ENCODE measurements around the gene CLCN7. TPM values are rescaled to one million over a fixed set of nuclear protein-coding genes. Genes with fewer than 3 reads are reported as not detected.

The CLCN7 gene
- total RNA-seq, 1 donor from 2014 or later: 69.9 TPM

- no peak for DNase-seq
Measured at GRCh38 chr16:1401061-1401757, 73.6 kb downstream of the CLCN7 start.

GRCh38 chr16:1398826-1399581 lies 75.8 kb downstream of the CLCN7 start:
- no peak for DNase-seq

DNA sequence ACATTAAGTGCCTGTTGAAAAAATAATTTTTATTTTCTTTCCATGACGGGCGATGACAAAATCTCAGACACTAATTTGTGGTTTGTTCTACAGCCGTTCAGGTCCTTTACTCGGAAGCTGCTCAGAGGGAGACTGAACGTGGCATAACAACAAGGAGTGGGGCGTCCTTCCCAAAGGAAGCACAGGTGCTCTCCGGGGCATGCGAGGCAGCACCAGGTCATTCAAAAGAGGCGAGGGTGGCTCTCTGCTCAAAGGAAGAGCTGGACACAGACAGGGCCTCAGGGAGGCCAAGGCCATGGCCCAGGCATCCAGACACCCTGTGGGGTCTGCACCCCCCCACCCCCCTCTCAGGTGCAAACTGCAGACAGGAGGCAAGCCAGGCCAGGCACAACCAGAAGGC lies 76.5 kb downstream of the CLCN7 start:
- DNase-seq: no peak

DNA sequence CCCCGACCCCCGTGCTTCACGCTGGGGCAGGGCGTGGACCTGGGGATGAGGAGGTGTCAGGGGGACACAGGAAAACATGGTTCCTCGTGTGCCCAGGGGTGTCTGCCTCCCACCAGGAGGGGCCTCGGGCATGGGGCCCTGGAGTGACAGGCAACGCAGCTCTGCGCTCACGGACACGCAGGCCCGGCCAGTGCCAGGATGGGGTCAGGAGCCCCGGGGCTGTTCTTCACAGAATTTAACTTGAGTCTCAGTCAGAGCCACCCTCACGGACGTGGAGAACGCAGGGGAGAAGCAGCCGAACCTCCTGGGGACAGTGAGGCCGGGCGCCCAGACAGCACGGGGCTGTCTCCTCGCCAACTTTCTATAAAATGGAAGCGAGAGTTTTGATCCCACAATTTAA lies 77.0 kb downstream of the CLCN7 start:
- DNase-seq: no peak

GRCh38 chr16:1395444-1396031 lies 79.3 kb downstream of the CLCN7 start:
- DNase-seq: no peak

Other genes with a start within 250 kb of the CLCN7 start
- not detected in 2 replicates for gene TPSG1, start 249.8 kb downstream of the CLCN7 start, total RNA-seq
- not detected in 2 replicates for gene TPSB2, start 244.8 kb downstream of the CLCN7 start, total RNA-seq
- not detected in 2 replicates for gene TPSAB1, start 234.3 kb downstream of the CLCN7 start, total RNA-seq
- gene TPSD1, start 219.0 kb downstream of the CLCN7 start, total RNA-seq: not detected in 2 replicates
- gene UBE2I, start 165.4 kb downstream of the CLCN7 start, total RNA-seq: 58.7 and 77.9 TPM in 2 replicates
- 1.3 and 1.4 TPM in 2 replicates for gene BAIAP3, start 141.4 kb downstream of the CLCN7 start, total RNA-seq
- 75.9 and 97.2 TPM in 2 replicates for gene TSR3, start 123.2 kb downstream of the CLCN7 start, total RNA-seq
- gene GNPTG, start 123.1 kb downstream of the CLCN7 start, total RNA-seq: 40.3 and 49.9 TPM in 2 replicates
- 8.2 and 14.5 TPM in 2 replicates for gene UNKL, start 60.3 kb downstream of the CLCN7 start, total RNA-seq
- 13.7 and 19.7 TPM in 2 replicates for gene UQCC4, start 54.3 kb downstream of the CLCN7 start, total RNA-seq
- not detected in 2 replicates for gene PERCC1, start 44.0 kb downstream of the CLCN7 start, total RNA-seq
- gene CCDC154, start 30.5 kb downstream of the CLCN7 start, total RNA-seq: 0.09 and 0.34 TPM in 2 replicates
- gene PTX4, start 13.9 kb upstream of the CLCN7 start, total RNA-seq: 0.09 TPM in 1 of 2 replicates, not detected in the other
- 19.7 and 21.3 TPM in 2 replicates for gene TELO2, start 18.3 kb upstream of the CLCN7 start, total RNA-seq
- 97.4 and 107 TPM in 2 replicates for gene TMEM204, start 58.6 kb upstream of the CLCN7 start, total RNA-seq
- gene IFT140, start 137.0 kb upstream of the CLCN7 start, total RNA-seq: 20.7 and 24.8 TPM in 2 replicates
- gene CRAMP1, start 137.3 kb upstream of the CLCN7 start, total RNA-seq: 12.9 and 17.3 TPM in 2 replicates
- 63.0 and 114 TPM in 2 replicates for gene JPT2, start 203.3 kb upstream of the CLCN7 start, total RNA-seq
- gene MAPK8IP3, start 231.2 kb upstream of the CLCN7 start, total RNA-seq: 20.9 and 41.0 TPM in 2 replicates

Data from dermis blood vessel endothelial cell (primary cell).